ENCODE data around the gene FBF1.
"Not testable (repeated sequence)": the region's sequence is repeated elsewhere in the genome, so short reads cannot be mapped to it uniquely, and the experiment has no call there.

Gene FBF1, protein sequence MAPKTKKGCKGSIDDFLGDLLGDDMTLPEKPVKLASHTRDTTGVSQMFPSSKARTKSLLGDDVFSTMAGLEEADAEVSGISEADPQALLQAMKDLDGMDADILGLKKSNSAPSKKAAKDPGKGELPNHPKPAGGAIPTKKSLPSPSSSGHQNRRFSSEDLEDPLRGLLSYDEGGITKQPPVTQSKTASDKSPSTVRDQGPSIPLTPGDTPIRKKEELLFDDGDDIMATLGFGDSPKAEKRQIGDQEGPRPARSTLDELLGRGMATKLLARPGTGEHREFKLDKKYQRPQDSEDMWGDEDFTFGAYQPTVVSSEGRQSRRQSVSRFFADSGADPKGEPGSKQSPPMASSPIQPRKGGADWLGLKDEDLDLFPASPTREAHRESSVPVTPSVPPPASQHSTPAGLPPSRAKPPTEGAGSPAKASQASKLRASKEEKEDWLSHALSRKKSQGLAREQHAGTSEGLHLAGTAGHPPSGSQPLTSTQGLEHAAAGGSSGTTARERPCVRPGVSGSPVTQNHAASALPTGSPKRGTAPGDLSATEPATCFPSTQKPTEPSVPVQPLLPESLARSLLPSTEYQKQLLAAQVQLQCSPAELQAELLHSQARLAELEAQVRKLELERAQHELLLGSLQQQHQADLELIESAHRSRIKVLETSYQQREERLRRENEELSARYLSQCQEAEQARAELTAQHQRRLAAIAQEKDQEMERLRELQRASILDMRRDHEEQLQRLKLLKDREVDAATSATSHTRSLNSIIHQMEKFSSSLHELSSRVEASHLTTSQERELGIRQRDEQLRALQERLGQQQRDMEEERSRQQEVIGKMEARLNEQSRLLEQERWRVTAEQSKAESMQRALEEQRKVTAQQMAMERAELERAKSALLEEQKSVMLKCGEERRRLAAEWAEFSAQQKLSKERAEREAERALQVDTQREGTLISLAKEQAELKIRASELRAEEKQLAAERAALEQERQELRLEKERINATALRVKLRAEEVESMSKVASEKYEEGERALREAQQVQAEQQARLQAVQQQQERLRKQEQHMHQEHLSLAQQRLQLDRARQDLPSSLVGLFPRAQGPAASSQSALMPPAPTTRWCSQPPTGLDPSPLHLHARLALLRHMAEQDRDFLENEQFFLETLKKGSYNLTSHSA

GRCh38 chr17:75940727-75941441 is at the start of gene FBF1:
Gene FBF1, minus strand, starts transcription at chr17:75941042. Its CDS starts 2,893 bp downstream, at chr17:75938149.
- peak; percentile 75 to 83 for DNase-seq (ENCODE audit: low read depth in 2 of 2)

- no peak for DNase-seq (ENCODE audit: low read depth in 2 of 2)
Measured at GRCh38 chr17:75987041-75987440, 46.2 kb upstream of the FBF1 start.

DNA sequence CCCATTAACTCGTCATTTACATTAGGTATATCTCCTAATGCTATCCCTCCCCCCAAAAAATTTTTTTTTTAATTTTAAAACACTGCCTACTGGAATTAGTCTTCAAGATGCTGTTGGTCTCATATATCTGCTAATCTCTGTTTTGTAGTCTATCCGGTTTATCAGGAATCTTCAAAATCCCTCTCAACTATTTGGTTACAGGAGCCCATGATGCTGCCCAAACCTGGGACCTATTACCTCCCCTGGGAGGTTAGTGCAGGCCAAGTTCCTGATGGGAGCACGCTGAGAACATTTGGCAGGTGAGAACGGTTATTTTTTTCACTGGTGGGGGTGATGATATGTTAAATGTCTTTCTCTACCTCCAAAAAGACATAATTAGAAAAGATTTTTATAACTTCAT is 45.1 kb upstream of the FBF1 start:
- DNase-seq (ENCODE audit: low read depth in 2 of 2) = no peak

- no peak for DNase-seq (ENCODE audit: low read depth in 2 of 2)
Measured at GRCh38 chr17:75983501-75984181, 42.8 kb upstream of the FBF1 start.

- DNase-seq (ENCODE audit: low read depth in 2 of 2) = no peak
Measured at GRCh38 chr17:75981019-75981615, 40.3 kb upstream of the FBF1 start.

DNA sequence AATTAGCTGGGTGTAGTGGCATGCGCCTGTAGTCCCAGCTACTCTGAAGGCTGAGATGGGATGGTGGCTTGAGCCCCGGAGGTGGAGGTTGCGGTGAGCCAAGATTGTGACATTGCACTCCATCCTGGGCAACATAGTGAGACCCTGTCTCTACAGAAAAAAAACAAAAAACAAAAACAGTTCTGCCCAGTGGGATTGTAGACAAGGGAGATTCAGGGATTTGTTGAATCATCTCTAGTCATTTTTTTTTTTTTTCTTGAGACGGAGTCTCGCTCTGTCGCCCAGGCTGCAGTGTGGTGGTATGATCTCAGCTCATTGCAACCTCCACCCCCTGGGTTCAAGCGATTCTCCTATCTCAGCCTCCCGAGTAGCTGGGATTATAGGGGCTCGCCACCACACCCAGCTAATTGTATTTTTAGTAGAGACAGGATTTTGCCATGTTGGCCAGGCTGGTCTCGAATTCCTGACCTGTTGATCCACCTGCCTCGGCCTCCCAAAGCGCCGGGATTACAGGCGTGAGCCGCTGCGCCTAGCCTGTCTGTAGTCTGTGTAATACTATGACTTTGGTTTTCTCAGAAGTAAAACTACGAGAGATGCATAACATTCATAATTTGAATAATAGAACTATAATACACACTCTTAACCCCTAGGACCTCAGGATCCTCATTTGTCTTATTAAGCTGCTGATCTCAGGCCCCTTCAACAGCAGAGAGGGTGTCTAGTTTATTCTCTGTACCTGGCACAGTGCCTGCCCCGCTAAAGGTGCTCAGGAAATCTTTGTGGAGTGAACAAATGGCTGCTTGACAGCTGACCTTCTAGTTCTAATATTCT is 39.6 kb upstream of the FBF1 start:
- DNase-seq (ENCODE audit: low read depth in 2 of 2) = no peak

DNA sequence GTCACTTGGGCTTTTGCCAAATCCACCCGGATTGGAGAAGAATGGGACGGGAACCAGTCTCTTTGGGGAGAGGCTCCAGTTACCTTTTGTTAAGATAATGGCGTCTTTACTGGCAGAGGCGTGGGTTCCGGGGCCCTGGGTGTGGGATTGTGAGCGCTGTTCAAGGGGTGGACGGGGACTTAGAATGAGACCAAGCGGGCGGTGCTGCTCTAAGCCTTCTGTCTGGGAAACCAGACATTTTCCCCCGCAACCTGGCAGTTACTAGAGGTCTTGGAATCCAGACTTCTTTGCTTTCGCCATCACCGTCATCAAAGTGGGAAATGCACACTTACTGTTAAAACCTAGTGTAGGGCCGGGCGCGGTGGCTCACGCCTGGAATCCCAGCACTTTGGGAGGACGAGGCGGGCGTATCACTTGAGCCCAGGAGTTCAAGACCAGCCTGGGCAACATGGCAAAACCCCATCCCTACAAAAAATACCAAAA is 38.9 kb upstream of the FBF1 start:
- no peak for DNase-seq (ENCODE audit: low read depth in 2 of 2)

DNA sequence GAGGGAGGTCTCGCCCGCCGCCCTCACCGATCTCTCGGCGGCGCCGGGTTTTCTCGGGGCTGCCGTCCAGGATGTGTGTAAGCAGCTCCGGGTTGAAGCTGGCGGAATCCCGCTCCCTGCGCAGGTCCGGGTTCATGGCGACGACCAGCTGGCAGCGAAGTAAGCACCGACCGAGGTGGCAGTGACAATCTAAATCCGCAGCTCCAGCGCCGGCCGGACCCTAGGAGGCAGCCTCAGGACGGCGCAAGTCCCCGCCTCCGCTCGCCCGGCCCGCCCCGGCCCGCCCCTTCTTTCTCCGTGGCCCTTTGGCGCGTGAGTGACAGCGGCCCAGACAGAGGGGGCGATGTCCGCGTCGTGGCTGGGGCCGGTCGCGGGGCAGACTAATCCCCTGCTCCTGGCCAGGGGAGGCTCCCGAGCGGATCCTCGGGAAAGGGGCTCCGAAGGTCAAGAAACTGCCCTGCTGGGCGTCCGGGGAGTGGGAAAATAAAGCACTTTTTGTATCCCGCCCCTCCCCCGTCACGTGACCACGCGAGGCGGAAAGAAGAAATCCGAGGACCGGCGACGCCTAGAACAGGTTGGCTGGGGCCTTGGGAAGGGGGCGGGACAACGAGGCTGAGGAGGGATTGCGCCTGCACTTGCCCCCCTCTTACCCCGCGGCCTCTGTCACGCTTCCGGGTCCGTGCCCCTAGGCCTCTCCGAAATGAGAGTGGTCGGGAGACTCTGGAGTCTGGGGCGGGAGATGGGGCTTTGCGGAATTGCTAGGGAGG is 38.3 kb upstream of the FBF1 start, which contains the start of the genes ACOX1 and TEN1:
Gene ACOX1, minus strand, starts transcription at position 229 of the 767 bp plus-strand sequence. Its CDS starts 93 bp downstream, at position 136.
Gene TEN1, plus strand, starts transcription at position 303 of the 767 bp plus-strand sequence. CDS start 6,953 bp downstream, outside the sequence.
- peak; percentile 88 to 94 for DNase-seq (ENCODE audit: low read depth in 2 of 2)

- DNase-seq (ENCODE audit: low read depth in 2 of 2) = no peak
Measured at GRCh38 chr17:75976175-75976848, 35.5 kb upstream of the FBF1 start.

DNA sequence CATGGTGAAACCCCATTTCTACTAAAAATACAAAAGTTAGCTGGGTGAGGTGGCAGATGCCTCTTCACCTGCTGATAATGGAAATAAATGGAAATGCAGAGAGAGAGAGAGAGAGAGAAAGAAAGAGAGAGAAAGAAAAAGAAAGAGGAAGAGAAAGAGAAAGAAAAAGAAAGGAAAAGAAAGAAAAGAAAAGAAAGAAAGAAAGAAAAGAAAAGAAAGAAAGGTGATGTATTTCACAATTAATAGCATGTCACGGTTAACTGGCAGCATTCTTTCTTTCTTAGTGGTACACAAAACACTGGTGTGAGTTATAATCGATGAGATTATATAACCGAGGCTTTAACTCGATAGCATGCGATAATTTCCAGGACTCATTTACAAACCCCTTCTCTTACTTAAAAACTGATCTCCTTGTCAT is 34.9 kb upstream of the FBF1 start:
- no peak for DNase-seq (ENCODE audit: low read depth in 2 of 2)

GRCh38 chr17:75975187-75975586 is 34.3 kb upstream of the FBF1 start:
- not testable (repeated sequence) for DNase-seq (ENCODE audit: low read depth in 2 of 2)

DNA sequence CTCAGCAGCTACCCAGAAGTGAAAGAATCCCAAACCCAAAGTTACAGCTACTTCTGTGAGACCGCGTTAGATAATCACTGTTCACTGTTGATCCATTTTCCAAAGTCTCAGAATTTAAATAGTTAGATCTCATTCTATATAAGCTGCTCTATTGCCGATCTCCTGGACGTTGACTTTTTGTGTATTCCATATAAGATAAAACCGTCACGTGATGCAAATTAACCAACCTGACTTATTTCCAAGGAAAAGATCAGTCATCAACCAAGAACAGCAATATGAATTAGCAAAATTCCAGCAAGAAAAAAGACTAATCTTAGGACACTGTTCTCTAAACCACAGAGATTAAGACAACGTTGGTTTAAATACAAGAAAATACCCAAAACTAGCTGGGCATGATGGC is 29.8 kb upstream of the FBF1 start:
- no peak for DNase-seq (ENCODE audit: low read depth in 2 of 2)

DNA sequence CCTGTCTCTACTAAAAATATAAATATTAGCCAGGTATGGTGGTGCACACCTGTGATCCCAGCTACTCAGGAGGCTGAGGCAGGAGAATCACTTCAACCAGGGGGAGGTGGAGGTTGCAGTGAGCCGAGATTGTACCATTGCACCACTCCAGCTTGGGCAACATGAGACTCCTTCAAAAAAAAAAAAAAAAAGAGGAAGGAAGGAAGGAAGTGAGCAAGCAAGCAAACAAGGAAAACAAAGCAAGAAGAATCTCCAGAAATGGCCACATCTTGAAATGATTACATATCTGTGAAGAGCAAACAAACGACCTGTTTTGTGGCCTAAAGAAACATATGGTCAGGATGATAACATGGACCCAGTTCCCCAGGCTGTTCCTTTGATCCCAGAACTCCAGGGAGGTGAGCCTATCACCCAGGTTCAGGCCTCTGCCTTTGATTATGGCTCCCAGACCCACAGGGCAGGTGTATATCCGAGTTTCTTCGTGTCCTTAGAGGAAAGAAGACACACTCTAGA is 29.2 kb upstream of the FBF1 start:
- DNase-seq (ENCODE audit: low read depth in 2 of 2) = no peak

DNA sequence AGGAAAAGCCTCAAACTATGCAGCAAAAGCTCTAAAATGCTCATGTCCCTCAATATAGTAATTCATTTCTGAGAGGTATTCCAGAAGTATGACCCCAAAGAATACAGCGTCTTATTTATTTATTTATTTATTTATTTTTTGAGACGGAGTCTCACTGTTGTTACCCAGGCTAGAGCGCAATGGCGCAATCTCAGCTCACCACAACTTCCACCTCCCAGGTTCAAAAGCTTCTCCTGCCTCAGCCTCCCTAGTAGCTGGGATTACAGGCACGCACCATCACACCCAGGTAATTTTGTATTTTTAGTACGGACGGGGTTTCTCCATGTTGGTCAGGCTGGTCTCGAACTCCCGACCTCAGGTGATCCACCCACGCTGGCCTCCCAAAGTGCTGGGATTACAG is 28.2 kb upstream of the FBF1 start:
- DNase-seq (ENCODE audit: low read depth in 2 of 2) = not testable (repeated sequence)

DNA sequence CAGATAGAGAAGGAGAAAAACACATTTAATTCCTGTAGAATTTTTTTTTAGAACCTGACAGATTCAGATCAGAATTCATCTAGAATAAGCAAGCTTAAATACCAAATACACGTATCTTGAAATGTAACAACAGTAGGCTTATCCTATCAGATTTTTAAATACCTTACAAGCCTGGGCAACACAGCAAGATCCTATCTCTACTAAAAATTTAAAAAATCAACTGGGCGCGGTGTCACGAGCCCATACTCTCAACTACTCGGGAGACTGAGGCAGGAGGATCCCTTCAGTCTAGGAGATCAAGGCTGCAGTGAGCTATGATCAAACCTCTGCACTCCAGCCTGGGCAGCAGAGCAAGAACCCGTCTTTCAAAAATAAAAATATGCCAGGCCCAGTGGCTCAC is 24.6 kb upstream of the FBF1 start:
- DNase-seq (ENCODE audit: low read depth in 2 of 2) = no peak

- DNase-seq (ENCODE audit: low read depth in 2 of 2) = no peak
Measured at GRCh38 chr17:75959839-75960511, 19.1 kb upstream of the FBF1 start.
